ENCODE data around the gene SV2C.
A peak's percentile ranks its signal among the peaks of the same experiment; 100 is the strongest.

SV2C gene

GRCh38 chr5:76145945-76146344 lies 62.8 kb downstream of the SV2C start:
- Histone ChIP-seq H3K27ac (ENCODE audit: low read depth, low read length) (no peak overlapping the region), H3K4me2 (ENCODE audit: low read length) (no peak overlapping the region), H3K18ac (ENCODE audit: low read length) (no peak overlapping the region), H3K79me2 (ENCODE audit: control insufficient read depth, insufficient read depth, low read length, poor library complexity) (no peaks in the 10 kb centered on the region), H3K79me1 (ENCODE audit: low read length) (no peaks in the 10 kb centered on the region), H3K4me1 (ENCODE audit: control insufficient read depth in 1 of 2, insufficient read depth in 2 of 2, low read length in 2 of 2) (no peaks in the 10 kb centered on the region), H2AK5ac (ENCODE audit: low read length) (no peak overlapping the region), H2BK120ac (ENCODE audit: insufficient read depth, low read length, poor library complexity) (no peak overlapping the region), H2BK5ac (ENCODE audit: low read depth, low read length, poor library complexity) (no peak overlapping the region), H4K8ac (ENCODE audit: low read depth, low read length) (no peak overlapping the region), H3K14ac (ENCODE audit: low read length) (no peak overlapping the region), H3K4ac (ENCODE audit: low read depth, low read length) (no peak overlapping the region), H3K9me3 (ENCODE audit: insufficient read depth, low read depth, low read length) (no peaks in the 10 kb centered on the region), H2BK12ac (ENCODE audit: low read length) (no peak overlapping the region), H3K4me3 (ENCODE audit: low read depth, low read length) (no peak overlapping the region), H2AFZ (ENCODE audit: insufficient read depth, low read length, poor library complexity) (no peak overlapping the region), H3K9ac (ENCODE audit: low read length) (no peak overlapping the region), H4K12ac (ENCODE audit: low read depth, low read length) (no peak overlapping the region), H3K27me3 (ENCODE audit: insufficient read depth, low read length) (no peaks in the 10 kb centered on the region), H3K36me3 (ENCODE audit: control insufficient read depth in 1 of 2, insufficient read depth in 2 of 2, low read length in 2 of 2) (no peaks in the 10 kb centered on the region), H4K91ac (ENCODE audit: low read depth, low read length) (no peak overlapping the region), H3K23ac (ENCODE audit: low read length) (no peak overlapping the region)
- WGBS (ENCODE audit: extremely low coverage, insufficient coverage, insufficient read length) = no CpG with 5 or more reads among the region's 5 CpGs
- DNase-seq = peak in 1 of 2 donors; percentile 31

- no peaks in the 10 kb centered on the region for H3K9me3 ChIP-seq (ENCODE audit: insufficient read depth, low read depth, low read length)
- H3K4me3 ChIP-seq (ENCODE audit: low read depth, low read length) = no peak overlapping the region
- no peak overlapping the region for H2BK120ac ChIP-seq (ENCODE audit: insufficient read depth, low read length, poor library complexity)
- no peak overlapping the region for H4K91ac ChIP-seq (ENCODE audit: low read depth, low read length)
- no peak overlapping the region for H3K14ac ChIP-seq (ENCODE audit: low read length)
- H3K4me1 ChIP-seq (ENCODE audit: control insufficient read depth in 1 of 2, insufficient read depth in 2 of 2, low read length in 2 of 2) = no peaks in the 10 kb centered on the region
- H3K4me2 ChIP-seq (ENCODE audit: low read length) = no peak overlapping the region
- DNase-seq = no peak
- no peak overlapping the region for H3K23ac ChIP-seq (ENCODE audit: low read length)
- H2AK5ac ChIP-seq (ENCODE audit: low read length) = no peak overlapping the region
- no peak overlapping the region for H4K8ac ChIP-seq (ENCODE audit: low read depth, low read length)
- H4K12ac ChIP-seq (ENCODE audit: low read depth, low read length) = no peak overlapping the region
- no peaks in the 10 kb centered on the region for H3K36me3 ChIP-seq (ENCODE audit: control insufficient read depth in 1 of 2, insufficient read depth in 2 of 2, low read length in 2 of 2)
- H3K79me2 ChIP-seq (ENCODE audit: control insufficient read depth, insufficient read depth, low read length, poor library complexity) = no peaks in the 10 kb centered on the region
- H3K9ac ChIP-seq (ENCODE audit: low read length) = no peak overlapping the region
- no CpG with 5 or more reads among the region's 1 CpG for WGBS (ENCODE audit: extremely low coverage, insufficient coverage, insufficient read length)
- H2BK12ac ChIP-seq (ENCODE audit: low read length) = no peak overlapping the region
- H2BK5ac ChIP-seq (ENCODE audit: low read depth, low read length, poor library complexity) = no peak overlapping the region
- no peak overlapping the region for H3K18ac ChIP-seq (ENCODE audit: low read length)
- H3K79me1 ChIP-seq (ENCODE audit: low read length) = no peaks in the 10 kb centered on the region
- no peak overlapping the region for H2AFZ ChIP-seq (ENCODE audit: insufficient read depth, low read length, poor library complexity)
- H3K4ac ChIP-seq (ENCODE audit: low read depth, low read length) = no peak overlapping the region
- H3K27me3 ChIP-seq (ENCODE audit: insufficient read depth, low read length) = no peaks in the 10 kb centered on the region
- H3K27ac ChIP-seq (ENCODE audit: low read depth, low read length) = no peak overlapping the region
These were observed 66.5 kb downstream of the SV2C start for GRCh38 chr5:76149636-76150035.

GRCh38 chr5:76152161-76152560 lies 69.0 kb downstream of the SV2C start:
- Histone ChIP-seq H3K9me3 (ENCODE audit: insufficient read depth, low read depth, low read length) (no peaks in the 10 kb centered on the region), H3K18ac (ENCODE audit: low read length) (no peak overlapping the region), H2BK120ac (ENCODE audit: insufficient read depth, low read length, poor library complexity) (no peak overlapping the region), H3K4me3 (ENCODE audit: low read depth, low read length) (no peak overlapping the region), H3K4me1 (ENCODE audit: control insufficient read depth in 1 of 2, insufficient read depth in 2 of 2, low read length in 2 of 2) (no peaks in the 10 kb centered on the region), H3K27ac (ENCODE audit: low read depth, low read length) (no peak overlapping the region), H3K36me3 (ENCODE audit: control insufficient read depth in 1 of 2, insufficient read depth in 2 of 2, low read length in 2 of 2) (no peaks in the 10 kb centered on the region), H2AK5ac (ENCODE audit: low read length) (no peak overlapping the region), H2BK12ac (ENCODE audit: low read length) (no peak overlapping the region), H3K27me3 (ENCODE audit: insufficient read depth, low read length) (no peaks in the 10 kb centered on the region), H3K4ac (ENCODE audit: low read depth, low read length) (no peak overlapping the region), H3K79me2 (ENCODE audit: control insufficient read depth, insufficient read depth, low read length, poor library complexity) (no peaks in the 10 kb centered on the region), H2BK5ac (ENCODE audit: low read depth, low read length, poor library complexity) (no peak overlapping the region), H3K79me1 (ENCODE audit: low read length) (no peaks in the 10 kb centered on the region), H2AFZ (ENCODE audit: insufficient read depth, low read length, poor library complexity) (no peak overlapping the region), H4K91ac (ENCODE audit: low read depth, low read length) (no peak overlapping the region), H4K12ac (ENCODE audit: low read depth, low read length) (no peak overlapping the region), H3K9ac (ENCODE audit: low read length) (no peak overlapping the region), H3K14ac (ENCODE audit: low read length) (no peak overlapping the region), H3K4me2 (ENCODE audit: low read length) (no peak overlapping the region), H3K23ac (ENCODE audit: low read length) (no peak overlapping the region), H4K8ac (ENCODE audit: low read depth, low read length) (no peak overlapping the region)
- WGBS (ENCODE audit: extremely low coverage, insufficient coverage, insufficient read length) = no CpG with 5 or more reads among the region's 3 CpGs
- DNase-seq = no peak

GRCh38 chr5:76152700-76153099 lies 69.5 kb downstream of the SV2C start:
- H3K9ac ChIP-seq (ENCODE audit: low read length) = no peak overlapping the region
- no peak overlapping the region for H2AK5ac ChIP-seq (ENCODE audit: low read length)
- H3K9me3 ChIP-seq (ENCODE audit: insufficient read depth, low read depth, low read length) = no peaks in the 10 kb centered on the region
- no peaks in the 10 kb centered on the region for H3K4me1 ChIP-seq (ENCODE audit: control insufficient read depth in 1 of 2, insufficient read depth in 2 of 2, low read length in 2 of 2)
- H2BK120ac ChIP-seq (ENCODE audit: insufficient read depth, low read length, poor library complexity) = no peak overlapping the region
- H3K18ac ChIP-seq (ENCODE audit: low read length) = no peak overlapping the region
- DNase-seq = no peak
- no peaks in the 10 kb centered on the region for H3K79me1 ChIP-seq (ENCODE audit: low read length)
- H3K79me2 ChIP-seq (ENCODE audit: control insufficient read depth, insufficient read depth, low read length, poor library complexity) = no peaks in the 10 kb centered on the region
- no peak overlapping the region for H2AFZ ChIP-seq (ENCODE audit: insufficient read depth, low read length, poor library complexity)
- H3K27ac ChIP-seq (ENCODE audit: low read depth, low read length) = no peak overlapping the region
- no peak overlapping the region for H4K12ac ChIP-seq (ENCODE audit: low read depth, low read length)
- no peaks in the 10 kb centered on the region for H3K36me3 ChIP-seq (ENCODE audit: control insufficient read depth in 1 of 2, insufficient read depth in 2 of 2, low read length in 2 of 2)
- WGBS (ENCODE audit: extremely low coverage, insufficient coverage, insufficient read length) = no CpG with 5 or more reads among the region's 1 CpG
- H3K14ac ChIP-seq (ENCODE audit: low read length) = no peak overlapping the region
- no peaks in the 10 kb centered on the region for H3K27me3 ChIP-seq (ENCODE audit: insufficient read depth, low read length)
- H2BK5ac ChIP-seq (ENCODE audit: low read depth, low read length, poor library complexity) = no peak overlapping the region
- no peak overlapping the region for H2BK12ac ChIP-seq (ENCODE audit: low read length)
- no peak overlapping the region for H4K91ac ChIP-seq (ENCODE audit: low read depth, low read length)
- H4K8ac ChIP-seq (ENCODE audit: low read depth, low read length) = no peak overlapping the region
- H3K4me2 ChIP-seq (ENCODE audit: low read length) = no peak overlapping the region
- no peak overlapping the region for H3K4me3 ChIP-seq (ENCODE audit: low read depth, low read length)
- H3K4ac ChIP-seq (ENCODE audit: low read depth, low read length) = no peak overlapping the region
- no peak overlapping the region for H3K23ac ChIP-seq (ENCODE audit: low read length)
